Skeletal muscle tissue (tissue), 4 donors: ENCODE measurements around the gene TESK2. TPM values are rescaled to one million over a fixed set of nuclear protein-coding genes. Genes with fewer than 3 reads are reported as not detected.
A peak's percentile ranks its signal among the peaks of the same experiment; 100 is the strongest.

Experiments
- H3K27ac ChIP-seq: one replicate; pipeline ENCODE4 v1.7.0; 2013; ENCODE audit warnings: mild to moderate bottlenecking, low read depth, low read length, inconsistent platforms
- H3K27me3 ChIP-seq, 3 donors: one replicate each; pipeline ENCODE4 v1.7.0; 2013; ENCODE audit warnings: low read length in 3 of 3; ENCODE audit not compliant: control insufficient read depth in 3 of 3, insufficient read depth in 3 of 3
- H3K36me3 ChIP-seq, 3 donors: one replicate each; pipeline ENCODE4 v1.7.0; 2013; ENCODE audit warnings: low read length in 3 of 3; ENCODE audit not compliant: control insufficient read depth in 3 of 3, insufficient read depth in 3 of 3
- H3K4me1 ChIP-seq, 3 donors: one replicate each; pipeline ENCODE4 v1.7.0; 2013; ENCODE audit warnings: low read length in 3 of 3, mild to moderate bottlenecking in 3 of 3; ENCODE audit not compliant: control insufficient read depth in 3 of 3, insufficient read depth in 3 of 3
- H3K4me3 ChIP-seq, 3 donors: one replicate each; pipeline ENCODE4 v1.7.0; 2013; ENCODE audit warnings: low read length in 3 of 3
- H3K9ac ChIP-seq, 3 donors: one replicate each; pipeline ENCODE4 v1.7.0; 2013; ENCODE audit warnings: low read length in 3 of 3, mild to moderate bottlenecking in 3 of 3, moderate library complexity in 2 of 3, low read depth in 1 of 3
- H3K9me3 ChIP-seq, 3 donors: one replicate each; pipeline ENCODE4 v1.7.0; 2013; ENCODE audit warnings: low read length in 3 of 3; ENCODE audit not compliant: control insufficient read depth in 3 of 3
- total RNA-seq: library from RNA; depleted of rRNA; stranded (reverse); fragments of >200 nt; gene quantifications from one replicate; pipeline ENCODE4 v1.2.3, GENCODE V29; 2014
- donor health status: Osteomylitis.

The TESK2 gene
- total RNA-seq, 1 donor from 2014 or later, result 2.6 TPM

DNA sequence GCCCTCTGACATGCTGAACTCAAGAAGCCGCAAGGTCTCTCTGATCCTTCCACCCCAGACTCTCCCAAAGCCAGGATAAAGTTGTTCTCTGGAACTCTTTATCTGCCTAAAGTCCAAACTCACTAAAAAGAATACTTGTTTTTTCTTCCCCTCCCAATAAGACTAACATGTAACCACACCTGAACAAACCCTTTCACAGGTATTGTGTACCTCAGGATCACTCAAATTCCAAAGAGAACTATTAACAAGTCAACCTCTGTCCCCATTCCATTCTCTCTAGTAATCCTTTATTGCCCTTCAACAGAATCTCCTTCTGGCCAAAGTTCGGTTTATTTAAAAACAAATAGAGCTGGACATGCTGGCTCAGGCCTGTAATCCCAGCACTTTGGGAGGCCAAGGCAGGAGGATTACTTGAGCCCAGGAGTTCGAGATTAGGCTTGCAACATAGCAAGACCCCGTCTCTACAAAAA, 155.1 kb downstream of the TESK2 start:
- H3K27ac ChIP-seq, result no peak overlapping the region
- no peaks in the 10 kb centered on the region for H3K27me3 ChIP-seq
- H3K36me3 ChIP-seq, result peaks cover 28 to 38% (median 37%) of the 10 kb centered on the region in 3 donors
- H3K9me3 ChIP-seq, result no peaks in the 10 kb centered on the region
- no peak overlapping the region for H3K4me3 ChIP-seq
- peaks cover 10 to 25% (median 13%) of the 10 kb centered on the region in 3 donors for H3K4me1 ChIP-seq
- H3K9ac ChIP-seq, result no peak overlapping the region

DNA sequence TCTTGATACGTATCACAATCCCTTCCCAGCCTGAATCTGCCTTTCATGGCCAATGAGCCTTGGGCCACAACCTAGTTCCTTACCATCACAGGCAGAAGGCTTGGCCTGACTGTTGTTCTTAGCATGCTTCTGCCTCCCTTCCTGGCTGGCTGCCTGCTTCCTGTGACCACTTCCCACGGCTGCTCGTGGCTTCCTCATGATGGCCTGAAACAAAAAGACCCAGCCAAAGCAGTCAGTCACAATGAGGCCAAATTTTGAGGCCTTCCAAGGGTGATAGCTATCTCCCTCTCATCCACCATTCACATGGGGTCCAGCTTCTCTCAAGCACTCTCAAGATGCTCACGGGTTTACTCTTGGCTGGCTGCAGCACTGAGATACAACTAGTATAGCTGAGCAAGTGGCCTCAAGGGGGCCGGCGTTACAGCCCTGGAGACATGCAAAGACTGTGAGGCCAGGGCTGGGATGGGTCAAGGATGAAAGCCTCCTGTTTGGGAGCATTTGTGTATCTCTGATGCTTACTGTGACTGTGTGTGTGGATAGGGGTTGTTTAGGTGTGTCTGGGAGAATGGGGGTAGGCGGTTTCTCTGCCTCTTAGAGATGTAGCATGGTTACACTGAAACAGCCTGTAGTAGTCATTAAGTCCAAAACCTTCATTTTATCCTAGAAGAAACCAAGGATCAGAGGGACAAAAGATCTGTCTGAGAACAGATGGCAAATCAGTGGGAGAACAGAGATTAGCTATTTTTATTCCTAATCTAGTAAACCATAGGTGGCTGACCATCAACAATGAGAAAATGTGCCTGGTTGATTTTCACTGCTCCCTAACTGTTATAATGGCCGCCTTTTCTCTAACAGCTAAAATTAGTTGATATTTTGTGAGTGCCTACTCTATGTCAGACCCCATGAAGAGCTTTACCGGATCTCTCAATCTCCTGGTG, 156.4 kb downstream of the TESK2 start:
- no peaks in the 10 kb centered on the region for H3K9me3 ChIP-seq
- no peak overlapping the region for H3K27ac ChIP-seq
- peaks cover 29 to 45% (median 37%) of the 10 kb centered on the region in 3 donors for H3K36me3 ChIP-seq
- H3K9ac ChIP-seq, result no peak overlapping the region
- H3K4me1 ChIP-seq, result peaks cover 6 to 20% (median 8%) of the 10 kb centered on the region in 3 donors
- no peak overlapping the region for H3K4me3 ChIP-seq
- no peaks in the 10 kb centered on the region for H3K27me3 ChIP-seq

DNA sequence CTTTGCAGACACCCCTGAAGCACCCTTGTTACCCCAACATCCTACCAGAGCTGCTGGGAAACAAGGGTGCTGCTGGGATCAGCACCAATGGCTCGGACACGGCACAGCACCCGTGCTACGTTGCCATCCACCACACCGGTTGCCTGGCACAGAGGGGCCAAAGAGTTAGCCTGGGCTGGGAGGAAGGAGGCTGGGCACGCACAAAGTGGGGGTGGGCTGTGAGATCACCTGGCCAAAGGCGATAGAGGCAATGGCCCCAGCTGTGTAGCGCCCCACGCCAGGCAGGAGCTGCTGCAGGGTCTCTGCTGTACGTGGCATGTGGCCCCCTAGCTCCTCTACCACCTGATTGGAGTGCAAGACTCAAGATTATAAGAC, 158.6 kb downstream of the TESK2 start:
- peaks cover 33 to 50% (median 41%) of the 10 kb centered on the region in 3 donors for H3K36me3 ChIP-seq
- no peaks in the 10 kb centered on the region for H3K27me3 ChIP-seq
- no peak overlapping the region for H3K9ac ChIP-seq
- no peaks in the 10 kb centered on the region for H3K9me3 ChIP-seq
- no peak overlapping the region for H3K4me3 ChIP-seq
- peaks cover 3 to 13% (median 5%) of the 10 kb centered on the region in 3 donors for H3K4me1 ChIP-seq
- no peak overlapping the region for H3K27ac ChIP-seq

DNA sequence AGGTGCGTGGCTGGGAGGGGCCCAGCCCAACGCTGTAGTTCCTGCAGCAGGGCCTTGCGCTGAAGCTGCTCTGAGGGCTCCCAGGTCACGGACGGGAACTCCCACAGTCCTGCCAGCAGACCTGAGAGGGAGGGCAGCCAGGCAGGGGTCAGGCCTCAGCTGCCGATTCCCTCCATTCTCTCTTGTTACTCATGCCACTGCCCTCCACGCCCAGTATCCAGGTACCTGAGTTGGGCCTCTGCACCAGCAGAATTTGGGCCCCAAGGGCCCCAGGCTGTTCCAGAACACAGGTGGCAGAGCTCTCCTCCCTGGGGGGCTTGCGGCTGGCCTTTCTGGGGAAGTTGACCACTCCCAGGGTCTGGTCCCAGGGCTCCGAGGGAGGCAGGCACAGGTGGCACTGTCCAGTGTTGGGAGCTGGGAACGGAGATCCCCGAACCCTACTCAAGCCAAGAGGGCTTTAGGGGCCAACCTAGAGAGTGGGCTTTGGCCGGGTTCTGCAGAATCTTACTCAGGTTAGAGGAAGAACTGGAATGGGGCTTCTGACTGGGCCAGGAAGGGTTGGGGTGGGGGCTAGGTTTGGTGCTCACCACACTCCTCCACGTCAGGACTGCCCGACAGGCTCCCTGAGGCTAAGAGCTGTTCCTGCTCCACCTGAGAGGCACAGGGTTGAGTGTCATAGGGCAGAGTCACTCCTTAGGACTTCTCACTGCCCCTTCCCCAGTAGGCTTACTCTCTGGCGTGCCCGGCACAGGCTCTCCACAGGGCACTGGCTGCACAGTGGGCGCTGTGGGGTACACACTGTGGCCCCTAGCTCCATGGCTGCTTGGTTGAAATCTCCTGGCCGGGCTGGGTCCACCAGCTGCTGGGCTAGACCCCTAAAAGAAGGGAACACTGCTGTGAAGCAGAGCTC, 159.3 kb downstream of the TESK2 start:
- no peak overlapping the region for H3K4me3 ChIP-seq
- no peak overlapping the region for H3K27ac ChIP-seq
- peaks cover 8 to 20% (median 12%) of the 10 kb centered on the region in 3 donors for H3K4me1 ChIP-seq
- no peak overlapping the region for H3K9ac ChIP-seq
- H3K27me3 ChIP-seq, result no peaks in the 10 kb centered on the region
- H3K36me3 ChIP-seq, result peaks cover 33 to 50% (median 41%) of the 10 kb centered on the region in 3 donors
- no peaks in the 10 kb centered on the region for H3K9me3 ChIP-seq

DNA sequence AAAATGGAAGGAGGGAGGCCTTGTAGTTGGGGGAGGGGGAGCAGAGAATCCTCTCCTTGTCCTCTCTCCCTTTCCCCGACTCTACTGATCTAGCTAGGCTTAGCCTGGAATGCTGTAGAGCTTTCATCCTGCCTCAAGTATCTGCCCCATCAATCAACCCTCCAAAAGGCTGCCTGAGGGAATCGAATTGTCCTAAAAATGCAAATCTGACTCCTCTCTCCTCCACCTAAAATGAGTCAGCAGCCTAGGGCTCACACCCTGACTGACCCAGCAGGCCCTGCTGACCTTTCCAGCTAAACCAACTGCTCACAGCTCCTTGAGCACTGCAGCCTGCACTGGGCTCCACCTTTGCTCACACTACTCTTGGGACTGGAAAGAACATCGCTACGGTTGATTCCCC, 161.5 kb downstream of the TESK2 start:
- peaks cover 31 to 48% (median 41%) of the 10 kb centered on the region in 3 donors for H3K36me3 ChIP-seq
- no peaks in the 10 kb centered on the region for H3K27me3 ChIP-seq
- H3K9me3 ChIP-seq, result no peaks in the 10 kb centered on the region

DNA sequence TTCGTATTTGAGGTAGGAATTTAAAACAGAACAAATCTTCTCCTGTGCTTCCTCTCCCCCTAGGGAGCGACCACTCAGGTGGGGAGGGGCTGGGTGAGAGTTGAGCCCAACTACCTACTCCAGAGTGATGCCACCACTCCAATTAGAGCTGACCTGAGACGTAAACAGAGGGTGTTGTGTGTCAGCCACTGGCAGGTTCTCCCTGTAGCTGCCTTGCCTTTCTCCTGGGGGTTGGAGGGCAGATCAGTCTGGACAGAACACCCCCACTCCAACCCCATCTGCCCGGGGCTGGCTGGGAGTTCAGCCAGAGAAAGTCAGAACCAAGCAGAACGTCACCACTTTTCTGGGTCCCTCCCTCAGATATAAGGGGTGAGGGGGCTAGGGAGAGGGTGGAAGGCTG, 162.3 kb downstream of the TESK2 start:
- Histone ChIP-seq H3K9me3 (no peaks in the 10 kb centered on the region), H3K27ac (no peak overlapping the region), H3K9ac (peak overlapping the region in 1 of 3 donors; percentile 14), H3K4me3 (no peak overlapping the region), H3K27me3 (no peaks in the 10 kb centered on the region), H3K36me3 (peaks cover 23 to 41% (median 35%) of the 10 kb centered on the region in 3 donors), H3K4me1 (peaks cover 8 to 24% (median 17%) of the 10 kb centered on the region in 3 donors)

More for the DNA sequence above, 161.5 kb downstream of the TESK2 start:
- H3K4me3 ChIP-seq, result no peak overlapping the region
- peaks cover 8 to 28% (median 17%) of the 10 kb centered on the region in 3 donors for H3K4me1 ChIP-seq
- no peak overlapping the region for H3K27ac ChIP-seq
- no peak overlapping the region for H3K9ac ChIP-seq

DNA sequence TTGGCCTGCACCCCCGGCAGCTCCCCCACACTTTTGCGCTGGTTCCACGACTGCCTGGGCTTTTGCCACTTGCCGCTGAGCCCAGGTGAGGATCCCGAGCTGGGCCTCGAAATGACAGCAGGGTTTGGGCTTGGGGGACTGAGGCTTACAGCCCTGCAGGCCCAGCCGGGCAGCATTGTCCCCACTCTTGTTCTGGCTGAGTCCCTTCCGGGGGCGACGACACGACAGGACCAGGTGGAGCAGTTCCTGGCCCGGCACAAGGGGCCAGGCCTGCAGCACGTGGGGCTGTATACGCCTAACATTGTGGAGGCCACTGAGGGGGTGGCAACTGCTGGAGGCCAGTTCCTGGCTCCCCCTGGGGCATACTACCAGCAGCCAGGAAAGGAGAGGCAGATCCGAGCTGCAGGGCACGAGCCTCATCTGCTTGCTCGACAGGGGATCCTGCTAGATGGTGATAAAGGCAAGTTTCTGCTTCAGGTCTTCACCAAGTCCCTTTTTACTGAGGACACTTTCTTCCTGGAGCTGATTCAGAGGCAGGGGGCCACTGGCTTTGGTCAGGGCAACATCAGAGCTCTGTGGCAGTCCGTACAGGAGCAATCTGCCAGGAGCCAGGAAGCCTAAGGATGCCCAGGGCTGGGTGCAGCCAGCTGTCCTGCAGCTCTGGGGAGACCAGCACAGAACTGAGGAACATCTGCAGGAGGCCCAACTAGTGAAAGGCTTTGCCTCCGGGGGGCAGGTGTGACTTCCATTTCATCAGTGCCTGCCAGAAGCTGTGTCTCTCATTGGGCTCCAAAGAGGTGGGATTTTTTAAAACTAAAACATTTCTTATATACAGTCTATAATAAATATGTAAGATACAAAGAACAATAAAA, 163.1 kb downstream of the TESK2 start:
- Histone ChIP-seq H3K9me3 (no peaks in the 10 kb centered on the region), H3K27me3 (no peaks in the 10 kb centered on the region), H3K9ac (peak overlapping the region in 1 of 3 donors; percentile 82), H3K27ac (no peak overlapping the region), H3K4me3 (peak overlapping the region in 1 of 3 donors; percentile 81), H3K36me3 (peaks cover 16 to 33% (median 27%) of the 10 kb centered on the region in 3 donors), H3K4me1 (peaks cover 8 to 24% (median 17%) of the 10 kb centered on the region in 3 donors)

DNA sequence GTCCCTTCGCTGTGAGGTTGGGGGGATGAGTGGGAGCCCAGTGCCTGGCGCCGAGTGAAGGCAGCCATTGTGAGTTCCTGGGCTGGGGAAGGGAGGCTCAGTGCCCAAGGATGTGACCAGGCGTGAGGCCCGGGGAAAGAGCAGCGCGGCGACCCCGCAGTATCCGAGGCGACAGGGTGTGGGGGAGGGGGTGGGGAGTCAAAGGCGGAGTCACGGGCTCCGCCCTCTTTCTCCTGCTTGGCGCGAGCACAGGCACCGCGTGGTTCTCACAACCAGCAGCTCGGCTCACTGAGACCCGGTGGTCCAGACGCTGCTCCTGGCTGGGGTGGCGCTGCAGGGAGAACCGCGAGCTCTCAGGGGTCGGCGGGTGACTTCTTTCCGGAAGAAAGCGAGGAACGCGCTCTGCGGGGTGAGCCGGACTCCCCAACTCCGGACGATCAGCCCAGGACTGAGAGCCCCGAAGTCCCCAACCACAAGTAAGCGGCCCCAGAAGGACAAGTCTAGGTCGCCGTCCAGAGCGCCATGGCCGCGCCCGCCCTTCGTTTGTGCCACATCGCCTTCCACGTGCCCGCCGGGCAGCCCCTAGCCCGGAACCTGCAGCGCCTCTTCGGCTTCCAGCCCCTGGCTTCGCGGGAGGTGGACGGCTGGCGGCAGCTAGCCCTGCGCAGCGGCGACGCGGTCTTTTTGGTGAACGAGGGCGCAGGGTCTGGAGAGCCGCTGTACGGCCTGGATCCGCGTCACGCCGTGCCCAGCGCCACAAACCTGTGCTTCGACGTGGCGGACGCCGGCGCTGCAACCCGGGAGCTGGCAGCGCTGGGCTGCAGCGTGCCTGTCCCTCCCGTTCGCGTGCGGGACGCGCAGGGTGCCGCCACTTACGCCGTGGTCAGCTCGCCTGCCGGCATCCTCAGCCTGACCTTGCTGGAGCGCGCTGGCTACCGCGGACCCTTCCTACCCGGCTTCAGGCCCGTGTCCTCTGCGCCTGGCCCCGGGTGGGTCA, 164.0 kb downstream of the TESK2 start, which contains the start of gene HPDL:
Gene HPDL (plus strand): TSS at position 269 of the 997 bp plus-strand sequence. CDS start 254 bp downstream, at position 523.
- Histone ChIP-seq H3K9me3 (no peaks in the 10 kb centered on the region), H3K36me3 (peaks cover 6 to 24% (median 18%) of the 10 kb centered on the region in 3 donors), H3K4me3 (peak within 1 kb of the TSS; percentile 62 to 81 (median 76)), H3K27me3 (no peaks in the 10 kb centered on the region), H3K9ac (peak within 1 kb of the TSS; percentile 56 to 82 (median 77)), H3K4me1 (peaks cover 8 to 24% (median 17%) of the 10 kb centered on the region in 3 donors), H3K27ac (no peak within 1 kb of the TSS)
